H54 (cell line): ENCODE data around the gene TMEM248.
"Not testable (repeated sequence)": the region's sequence is repeated elsewhere in the genome, so short reads cannot be mapped to it uniquely, and the experiment has no call there.

Source experiments
- DNase-seq: peaks from one replicate; pipeline ENCODE4 v3.0.0; 2011; ENCODE audit warnings: low spot score, mixed read lengths; ENCODE audit not compliant: insufficient read length
- FAIRE-seq: peaks from 3 replicates; lab custom pipeline; 2011; peaks lifted over from hg19 to GRCh38; lab: Jason Lieb, UNC
- POLR2A ChIP-seq: IDR thresholded peaks from 2 replicates; pipeline ENCODE4 v1.6.1; 2011; ENCODE audit warnings: low read depth, mild to moderate bottlenecking, low read length

The TMEM248 gene

DNA sequence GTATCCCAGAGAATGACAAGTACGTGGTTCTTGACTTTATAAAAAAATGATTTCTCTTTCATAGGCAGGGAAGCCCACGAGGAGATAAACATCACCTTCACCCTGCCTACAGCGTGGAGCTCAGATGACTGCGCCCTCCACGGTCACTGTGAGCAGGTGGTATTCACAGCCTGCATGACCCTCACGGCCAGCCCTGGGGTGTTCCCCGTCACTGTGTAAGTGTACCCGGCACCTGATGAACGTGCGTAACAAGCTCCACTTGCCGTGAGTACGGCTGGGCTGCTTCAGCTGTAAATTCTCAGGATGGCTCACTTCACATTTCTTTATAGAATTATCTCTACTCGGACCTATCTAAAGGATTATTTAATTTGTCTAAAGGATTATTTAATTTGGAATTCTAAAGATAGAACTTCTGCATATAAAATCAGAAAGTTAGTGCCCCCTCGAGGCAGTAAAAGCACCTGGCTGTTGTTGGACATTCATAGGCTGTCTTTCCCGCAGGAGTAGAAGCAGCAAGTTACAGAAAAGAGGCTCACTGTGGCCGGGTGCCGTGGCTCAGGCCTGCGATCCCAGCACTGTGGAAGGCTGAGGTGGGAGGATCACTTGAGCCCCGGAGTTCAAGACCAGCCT lies 27.6 kb downstream of the TMEM248 start:
- no peak for FAIRE-seq

DNA sequence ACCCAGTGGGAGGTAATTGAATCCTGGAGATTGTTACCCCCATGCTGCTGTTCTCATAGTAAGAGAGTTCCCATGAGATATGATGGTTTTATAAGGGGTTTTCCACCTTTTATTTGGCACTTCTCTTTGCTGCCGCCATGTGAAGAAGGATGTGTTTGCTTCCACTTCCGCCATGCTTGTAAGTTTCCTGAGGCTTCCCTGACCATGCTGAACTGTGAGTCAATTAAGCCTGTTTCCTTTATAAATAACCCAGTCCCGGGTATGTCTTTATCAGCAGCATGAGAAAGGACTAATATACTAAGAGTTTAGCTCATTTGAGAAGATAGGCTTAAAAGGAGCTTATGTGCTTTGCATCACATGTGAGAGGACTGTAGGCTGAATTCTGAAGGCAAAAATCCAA lies 29.3 kb downstream of the TMEM248 start:
- DNase-seq = no peak

More for the DNA sequence above, 27.6 kb downstream of the TMEM248 start:
- no peak for DNase-seq
- no peak for TF ChIP-seq POLR2A

DNA sequence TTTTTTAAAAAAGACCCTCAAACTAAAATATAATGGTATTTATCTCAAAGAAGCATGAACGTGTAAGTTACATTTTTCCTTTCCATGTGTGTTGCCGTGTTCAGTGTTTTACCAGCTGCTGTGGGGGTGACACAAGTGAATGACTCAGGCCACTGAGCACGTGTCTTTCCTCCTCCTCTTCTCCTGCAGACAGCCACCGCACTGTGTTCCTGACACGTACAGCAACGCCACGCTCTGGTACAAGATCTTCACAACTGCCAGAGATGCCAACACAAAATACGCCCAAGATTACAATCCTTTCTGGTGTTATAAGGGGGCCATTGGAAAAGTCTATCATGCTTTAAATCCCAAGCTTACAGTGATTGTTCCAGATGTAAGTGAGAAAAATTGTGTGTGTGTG lies 29.7 kb downstream of the TMEM248 start:
- no peak for TF ChIP-seq POLR2A
- FAIRE-seq (no peak), DNase-seq (no peak)

More for the DNA sequence above, 29.3 kb downstream of the TMEM248 start:
- FAIRE-seq = no peak
- TF ChIP-seq POLR2A = no peak

GRCh38 chr7:66952343-66953043 lies 31.5 kb downstream of the TMEM248 start:
- DNase-seq = peak; percentile 95
- FAIRE-seq = peak; percentile 95
- no peak for TF ChIP-seq POLR2A

- TF ChIP-seq POLR2A = no peak
- DNase-seq = no peak
- FAIRE-seq = no peak
Measured at GRCh38 chr7:66953044-66953427, 32.0 kb downstream of the TMEM248 start.

GRCh38 chr7:66957595-66958290 lies 36.7 kb downstream of the TMEM248 start:
- FAIRE-seq (no peak), DNase-seq (no peak)
- no peak for TF ChIP-seq POLR2A

DNA sequence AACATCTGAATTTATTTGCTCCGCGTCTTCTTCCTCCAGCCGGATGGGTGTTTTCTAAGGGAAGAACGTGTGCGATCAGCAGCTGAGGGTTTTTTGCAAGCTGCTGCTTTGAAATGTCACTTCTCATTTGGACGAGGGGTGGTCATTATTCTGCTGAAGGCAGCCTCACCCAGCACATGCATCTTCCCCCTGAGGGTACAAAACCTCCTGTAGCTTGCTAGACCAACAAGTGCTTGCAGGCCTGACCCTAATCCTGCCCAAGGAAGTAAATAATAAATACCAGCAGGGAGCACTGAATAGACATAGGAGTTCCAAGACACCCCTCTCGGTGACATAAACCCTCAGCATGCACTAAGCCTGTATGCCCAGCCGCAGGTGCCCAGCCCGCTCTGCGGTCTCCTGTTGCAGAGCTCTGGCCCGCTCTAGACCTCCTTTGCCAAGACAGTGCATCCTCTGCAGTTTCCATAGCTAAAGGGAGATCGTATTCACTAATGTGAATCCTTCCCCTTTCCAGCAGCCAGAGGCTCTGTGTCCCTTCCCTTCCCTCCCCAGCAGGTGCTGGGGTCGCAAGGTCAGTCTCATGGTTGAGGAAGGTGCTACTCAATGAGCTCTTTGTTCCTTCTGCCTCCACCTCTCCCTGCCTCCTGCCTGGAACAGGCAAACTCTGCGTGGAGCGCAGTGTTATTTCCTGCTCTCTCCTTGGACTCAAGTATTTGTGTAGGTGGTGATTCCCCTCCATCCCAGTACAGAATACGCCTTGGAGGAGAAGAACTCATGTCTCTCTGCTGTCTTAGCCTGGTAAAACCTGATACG lies 37.7 kb downstream of the TMEM248 start:
- no peak for TF ChIP-seq POLR2A
- FAIRE-seq (no peak), DNase-seq (no peak)

- DNase-seq = no peak
- no peak for TF ChIP-seq POLR2A
- FAIRE-seq = no peak
Measured at GRCh38 chr7:66960192-66960591, 39.2 kb downstream of the TMEM248 start.

DNA sequence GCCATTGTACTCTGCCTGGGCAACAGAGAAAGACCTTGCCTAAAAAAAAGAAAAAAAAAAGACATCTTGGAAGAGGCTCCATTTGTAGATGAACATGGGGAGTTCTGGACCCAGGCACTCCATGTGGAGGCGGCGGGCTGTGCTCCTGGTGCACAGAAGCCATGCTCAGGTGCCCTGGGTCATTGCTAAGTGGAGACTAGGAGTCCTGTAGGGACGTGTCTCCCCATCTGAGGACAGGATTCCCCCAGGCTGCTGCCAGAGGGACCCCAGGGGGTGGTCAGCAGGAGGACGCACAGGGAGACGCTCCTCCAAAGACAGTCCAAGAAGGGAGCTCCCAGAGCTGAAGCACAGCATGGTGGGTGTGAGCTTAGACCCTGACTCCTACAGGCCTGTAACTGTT lies 40.1 kb downstream of the TMEM248 start:
- DNase-seq (no peak), FAIRE-seq (no peak)
- TF ChIP-seq POLR2A = no peak

DNA sequence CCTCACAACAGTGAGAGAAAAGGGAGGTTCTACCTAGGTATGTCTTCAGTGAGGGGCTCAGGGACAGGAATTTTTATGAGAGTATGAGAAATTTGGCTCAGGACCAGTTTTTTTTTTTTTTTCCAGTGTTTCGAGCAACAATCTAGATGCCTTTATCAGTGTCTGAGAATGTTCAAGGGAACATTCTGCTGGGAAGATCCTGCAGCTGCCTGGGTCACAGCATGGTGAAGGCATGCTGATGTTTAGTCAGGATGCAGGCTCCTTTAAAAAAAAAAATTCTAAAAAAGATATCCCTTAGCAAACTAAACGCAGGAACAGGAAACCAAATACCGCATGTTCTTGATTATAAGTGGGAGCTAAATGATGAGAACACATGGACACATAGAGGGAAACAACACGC lies 43.4 kb downstream of the TMEM248 start:
- no peak for TF ChIP-seq POLR2A
- DNase-seq (no peak), FAIRE-seq (no peak)

DNA sequence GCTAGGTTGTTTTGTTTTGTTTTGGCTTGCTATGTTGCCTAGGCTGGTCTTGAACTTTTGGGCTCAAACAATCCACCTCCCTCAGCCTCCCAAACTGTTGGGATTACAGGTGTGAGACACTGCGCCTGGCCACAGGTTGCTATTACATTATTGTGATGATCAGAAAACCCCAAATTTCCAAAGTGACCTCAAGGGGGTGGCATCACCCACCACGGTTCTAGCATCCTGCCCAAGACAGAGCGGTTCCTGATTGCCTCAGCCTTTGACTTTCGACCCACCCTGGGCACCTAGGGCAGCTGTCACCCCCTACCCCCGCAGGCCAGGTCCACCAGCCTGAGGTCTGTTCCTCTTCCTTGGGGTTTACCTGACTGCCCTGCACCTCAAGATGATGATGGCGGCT lies 46.0 kb downstream of the TMEM248 start:
- no peak for TF ChIP-seq POLR2A
- DNase-seq = no peak
- FAIRE-seq = no peak

- DNase-seq, FAIRE-seq: not testable (repeated sequence)
Measured at GRCh38 chr7:66969001-66969400, 48.0 kb downstream of the TMEM248 start.

GRCh38 chr7:66970310-66970709 lies 49.3 kb downstream of the TMEM248 start:
- TF ChIP-seq POLR2A = no peak
- FAIRE-seq (no peak), DNase-seq (no peak)
